ENCODE results near the gene LAMB4.

The LAMB4 gene

GRCh38 chr7:107993891-107994291 is 136.3 kb downstream of the LAMB4 start:
- Histone ChIP-seq H3K4me3 (replicated peaks; ENCODE audit: insufficient read depth, low read length) (no peak overlapping the region), H3K27ac (replicated peaks) (no peak overlapping the region), H3K27me3 (ENCODE audit: insufficient read depth, poor library complexity, severe bottlenecking) (peaks cover 8% of the 10 kb centered on the region)
- DNase-seq (ENCODE audit: low read depth in 1 of 2, low spot score in 1 of 2), result no peak
- TF ChIP-seq POLR2AphosphoS5 (IDR thresholded peaks at IDR 0.05; ENCODE audit: low read depth) (no peak), CTCF (IDR thresholded peaks at IDR 0.05; ENCODE audit: insufficient read depth, low read length) (no peak), SPI1 (IDR thresholded peaks at IDR 0.05; ENCODE audit: borderline replicate concordance, low read depth) (no peak), GABPA (IDR thresholded peaks at IDR 0.05; ENCODE audit: low read depth) (no peak), REST (IDR thresholded peaks at IDR 0.05; ENCODE audit: insufficient replicate concordance, low read depth) (no peak)

GRCh38 chr7:107989618-107990373 is 140.4 kb downstream of the LAMB4 start:
- TF ChIP-seq POLR2AphosphoS5 (IDR thresholded peaks at IDR 0.05; ENCODE audit: low read depth) (no peak), GABPA (IDR thresholded peaks at IDR 0.05; ENCODE audit: low read depth) (no peak), REST (IDR thresholded peaks at IDR 0.05; ENCODE audit: insufficient replicate concordance, low read depth) (no peak), CTCF (IDR thresholded peaks at IDR 0.05; ENCODE audit: insufficient read depth, low read length) (no peak)
- DNase-seq (ENCODE audit: low read depth in 1 of 2, low spot score in 1 of 2), result no peak
- Histone ChIP-seq H3K27me3 (ENCODE audit: insufficient read depth, poor library complexity, severe bottlenecking) (peaks cover 2% of the 10 kb centered on the region), H3K27ac (replicated peaks) (no peak overlapping the region), H3K4me3 (replicated peaks; ENCODE audit: insufficient read depth, low read length) (no peak overlapping the region)

- Histone ChIP-seq H3K4me3 (replicated peaks; ENCODE audit: insufficient read depth, low read length) (no peak overlapping the region), H3K27ac (replicated peaks) (no peak overlapping the region), H3K27me3 (ENCODE audit: insufficient read depth, poor library complexity, severe bottlenecking) (no peaks in the 10 kb centered on the region)
- no peak for TF ChIP-seq POLR2AphosphoS5 (IDR thresholded peaks at IDR 0.05; ENCODE audit: low read depth)
- TF ChIP-seq SPI1 (IDR thresholded peaks at IDR 0.05; ENCODE audit: borderline replicate concordance, low read depth), result no peak
- TF ChIP-seq REST (IDR thresholded peaks at IDR 0.05; ENCODE audit: insufficient replicate concordance, low read depth), result no peak
- no peak for TF ChIP-seq CTCF (IDR thresholded peaks at IDR 0.05; ENCODE audit: insufficient read depth, low read length)
- TF ChIP-seq GABPA (IDR thresholded peaks at IDR 0.05; ENCODE audit: low read depth), result no peak
- no peak for DNase-seq (ENCODE audit: low read depth in 1 of 2, low spot score in 1 of 2)
Measured at GRCh38 chr7:107982918-107983389, 147.2 kb downstream of the LAMB4 start.
